ENCODE results near the gene INHBE. TPM values are rescaled to one million over a fixed set of nuclear protein-coding genes. Genes with fewer than 3 reads are reported as not detected.

INHBE gene
- total RNA-seq, 4 donors from 2014 or later = not detected

GRCh38 chr12:57477710-57478681 is 22.9 kb downstream of the INHBE start:
- DNase-seq (ENCODE audit: extremely low spot score) = no peak
- Histone ChIP-seq H3K36me3 (no peaks in the 10 kb centered on the region), H3K4me1 (peaks cover 13 to 20% (median 18%) of the 10 kb centered on the region in 4 donors), H3K27ac (replicated peaks in 1 of 4) (peak overlapping the region; percentile 28 to 60 (median 35)), H3K9me3 (no peaks in the 10 kb centered on the region), H3K4me3 (peak overlapping the region; percentile 46 to 59 (median 50)), H3K27me3 (peaks cover 0 to 83% (median 32%) of the 10 kb centered on the region in 4 donors)
- WGBS = 64% methylated on average over 11 of the region's 12 CpGs
- TF ChIP-seq POLR2AphosphoS5 (IDR thresholded peaks at IDR 0.05) = peak in 1 of 2 donors; percentile 39
- TF ChIP-seq, protein P1, sequence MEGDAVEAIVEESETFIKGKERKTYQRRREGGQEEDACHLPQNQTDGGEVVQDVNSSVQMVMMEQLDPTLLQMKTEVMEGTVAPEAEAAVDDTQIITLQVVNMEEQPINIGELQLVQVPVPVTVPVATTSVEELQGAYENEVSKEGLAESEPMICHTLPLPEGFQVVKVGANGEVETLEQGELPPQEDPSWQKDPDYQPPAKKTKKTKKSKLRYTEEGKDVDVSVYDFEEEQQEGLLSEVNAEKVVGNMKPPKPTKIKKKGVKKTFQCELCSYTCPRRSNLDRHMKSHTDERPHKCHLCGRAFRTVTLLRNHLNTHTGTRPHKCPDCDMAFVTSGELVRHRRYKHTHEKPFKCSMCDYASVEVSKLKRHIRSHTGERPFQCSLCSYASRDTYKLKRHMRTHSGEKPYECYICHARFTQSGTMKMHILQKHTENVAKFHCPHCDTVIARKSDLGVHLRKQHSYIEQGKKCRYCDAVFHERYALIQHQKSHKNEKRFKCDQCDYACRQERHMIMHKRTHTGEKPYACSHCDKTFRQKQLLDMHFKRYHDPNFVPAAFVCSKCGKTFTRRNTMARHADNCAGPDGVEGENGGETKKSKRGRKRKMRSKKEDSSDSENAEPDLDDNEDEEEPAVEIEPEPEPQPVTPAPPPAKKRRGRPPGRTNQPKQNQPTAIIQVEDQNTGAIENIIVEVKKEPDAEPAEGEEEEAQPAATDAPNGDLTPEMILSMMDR (IDR thresholded peaks at IDR 0.05) = no peak
- no peak for TF ChIP-seq EP300 (IDR thresholded peaks at IDR 0.05)
- no peak for TF ChIP-seq POLR2A (IDR thresholded peaks at IDR 0.05; ENCODE audit: low read depth)
- intact Hi-C loops (cut with DNase I) = no loop called here

- intact Hi-C loops (cut with DNase I) = no loop called here
- DNase-seq (ENCODE audit: extremely low spot score) = no peak
- Histone ChIP-seq H3K9me3 (no peaks in the 10 kb centered on the region), H3K36me3 (no peaks in the 10 kb centered on the region), H3K4me3 (no peak overlapping the region), H3K4me1 (peaks cover 13 to 20% (median 18%) of the 10 kb centered on the region in 4 donors), H3K27ac (replicated peaks in 1 of 4) (peak overlapping the region in 2 of 4 donors; percentile 15 to 39), H3K27me3 (peaks cover 0 to 82% (median 29%) of the 10 kb centered on the region in 4 donors)
- WGBS = 83% methylated on average over 8 of the region's 10 CpGs
- TF ChIP-seq EP300 (IDR thresholded peaks at IDR 0.05) = no peak
- TF ChIP-seq, protein P1 (IDR thresholded peaks at IDR 0.05) = no peak
- no peak for TF ChIP-seq POLR2A (IDR thresholded peaks at IDR 0.05; ENCODE audit: low read depth)
- no peak for TF ChIP-seq POLR2AphosphoS5 (IDR thresholded peaks at IDR 0.05)
Measured at GRCh38 chr12:57479043-57479375, 23.9 kb downstream of the INHBE start.

- intact Hi-C loops (cut with DNase I) = no loop called here
- H3K27me3 ChIP-seq = peaks cover 0 to 76% (median 26%) of the 10 kb centered on the region in 4 donors
- WGBS = 64% methylated on average over 5 of the region's 6 CpGs
- no peak for DNase-seq (ENCODE audit: extremely low spot score)
- H3K36me3 ChIP-seq = no peaks in the 10 kb centered on the region
- H3K9me3 ChIP-seq = no peaks in the 10 kb centered on the region
- peaks cover 13 to 20% (median 18%) of the 10 kb centered on the region in 4 donors for H3K4me1 ChIP-seq
- TF ChIP-seq POLR2AphosphoS5 (IDR thresholded peaks at IDR 0.05) (no peak), POLR2A (IDR thresholded peaks at IDR 0.05; ENCODE audit: low read depth) (no peak), EP300 (IDR thresholded peaks at IDR 0.05) (no peak)
- TF ChIP-seq, protein P1 (IDR thresholded peaks at IDR 0.05) = no peak
- no peak within 1 kb of the TSS for H3K4me3 ChIP-seq
- H3K27ac ChIP-seq (replicated peaks in 1 of 4) = peak within 1 kb of the TSS in 3 of 4 donors; percentile 28 to 60 (median 39)
Measured at GRCh38 chr12:57479376-57480115, 24.4 kb downstream of the INHBE start, which contains the start of gene ARHGAP9. TSS of gene ARHGAP9 (minus strand) at chr12:57479866. CDS start at chr12:57479406, 460 bp downstream.

- H3K4me3 ChIP-seq = no peak overlapping the region
- TF ChIP-seq POLR2A (IDR thresholded peaks at IDR 0.05; ENCODE audit: low read depth) (no peak), EP300 (IDR thresholded peaks at IDR 0.05) (no peak), POLR2AphosphoS5 (IDR thresholded peaks at IDR 0.05) (no peak)
- TF ChIP-seq, protein P1 (IDR thresholded peaks at IDR 0.05) = no peak
- H3K27ac ChIP-seq (replicated peaks in 1 of 4) = no peak overlapping the region
- intact Hi-C loops (cut with DNase I) = no loop called here
- WGBS = 68% methylated on average over 1 of the region's 1 CpG
- no peaks in the 10 kb centered on the region for H3K9me3 ChIP-seq
- H3K36me3 ChIP-seq = no peaks in the 10 kb centered on the region
- peaks cover 0 to 55% (median 8%) of the 10 kb centered on the region in 4 donors for H3K27me3 ChIP-seq
- H3K4me1 ChIP-seq = no peaks in the 10 kb centered on the region
- DNase-seq (ENCODE audit: extremely low spot score) = no peak
Measured at GRCh38 chr12:57481671-57482070, 26.6 kb downstream of the INHBE start.

All from esophagus muscularis mucosa (tissue), 4 donors.